Loucy (cell line): ENCODE data around the gene BFSP1.

Experiments
- CTCF ChIP-seq: fragments of 200-600 bp; sonication (generic); conservative IDR thresholded peaks from 2 replicates; pipeline ENCODE4 v1.5.1; 2014; ENCODE audit warnings: mild to moderate bottlenecking, antibody characterized with exemption, low read length
- EZH2phosphoT487 ChIP-seq: fragments of 200-600 bp; IDR thresholded peaks from 2 replicates; pipeline ENCODE4 v1.6.1; 2018; ENCODE audit warnings: antibody characterized with exemption, mild to moderate bottlenecking, moderate library complexity, borderline replicate concordance

GRCh38 chr20:17543531-17544131 is 12.5 kb upstream of the BFSP1 start:
- no peak for TF ChIP-seq CTCF
- no peak for TF ChIP-seq EZH2phosphoT487
